Ascending aorta (tissue), 2 donors: ENCODE results near the gene SLC17A8. TPM values are rescaled to one million over a fixed set of nuclear protein-coding genes. Genes with fewer than 3 reads are reported as not detected.

Experiments
- DNase-seq, 2 donors: peaks; one replicate each; pipeline ENCODE4 v3.0.0-alpha.2; 2019; ENCODE audit warnings: low spot score in 2 of 2
- H3K27ac ChIP-seq, 2 donors: fragments of 200-600 bp; sonication (generic); one replicate each; pipeline ENCODE4 v1.5.1; 2016 to 2017; ENCODE audit warnings: mild to moderate bottlenecking in 1 of 2
- H3K27me3 ChIP-seq: fragments of 200-600 bp; sonication (generic); one replicate; pipeline ENCODE4 v1.5.1; 2017
- H3K36me3 ChIP-seq, 2 donors: fragments of 200-600 bp; sonication (generic); one replicate each; pipeline ENCODE4 v1.5.1; 2016
- H3K4me1 ChIP-seq, 2 donors: fragments of 200-600 bp; sonication (generic); one replicate each; pipeline ENCODE4 v1.5.1; 2016 to 2017; ENCODE audit warnings: mild to moderate bottlenecking in 1 of 2
- H3K4me3 ChIP-seq, 2 donors: fragments of 200-600 bp; sonication (generic); one replicate each; pipeline ENCODE4 v1.5.1; 2016 to 2017; ENCODE audit warnings: mild to moderate bottlenecking in 1 of 2
- H3K9me3 ChIP-seq, 2 donors: fragments of 200-600 bp; sonication (generic); one replicate each; pipeline ENCODE4 v1.5.1; 2016
- intact Hi-C: fragments of 100-400 bp; cut with DNase I; formaldehyde crosslinking; loops from one replicate; pipeline ENCODE4 v1.15.1; 2023
- total RNA-seq: library from RNA; depleted of rRNA; stranded (reverse); fragments of >200 nt; gene quantifications from one replicate; pipeline ENCODE4 v1.1.0, GENCODE V29; 2016
- TF ChIP-seq, protein P1 (sequence below), 3 experiments: fragments of 200-600 bp in 2 of 3; fragments of 450-650 bp in 1 of 3; sonication (generic) in 2 of 3; IDR thresholded peaks; one replicate each; pipeline ENCODE4 v1.5.1; 2016 to 2019; ENCODE audit warnings: antibody characterized with exemption in 3 of 3, mild to moderate bottlenecking in 1 of 3, moderate library complexity in 1 of 3

SLC17A8 gene
- total RNA-seq, 1 donor from 2014 or later = not detected

- intact Hi-C loops = no loop called here
- H3K27ac ChIP-seq = no peak overlapping the region
- no peak overlapping the region for H3K4me3 ChIP-seq
- DNase-seq = no peak
- TF ChIP-seq, protein P1, sequence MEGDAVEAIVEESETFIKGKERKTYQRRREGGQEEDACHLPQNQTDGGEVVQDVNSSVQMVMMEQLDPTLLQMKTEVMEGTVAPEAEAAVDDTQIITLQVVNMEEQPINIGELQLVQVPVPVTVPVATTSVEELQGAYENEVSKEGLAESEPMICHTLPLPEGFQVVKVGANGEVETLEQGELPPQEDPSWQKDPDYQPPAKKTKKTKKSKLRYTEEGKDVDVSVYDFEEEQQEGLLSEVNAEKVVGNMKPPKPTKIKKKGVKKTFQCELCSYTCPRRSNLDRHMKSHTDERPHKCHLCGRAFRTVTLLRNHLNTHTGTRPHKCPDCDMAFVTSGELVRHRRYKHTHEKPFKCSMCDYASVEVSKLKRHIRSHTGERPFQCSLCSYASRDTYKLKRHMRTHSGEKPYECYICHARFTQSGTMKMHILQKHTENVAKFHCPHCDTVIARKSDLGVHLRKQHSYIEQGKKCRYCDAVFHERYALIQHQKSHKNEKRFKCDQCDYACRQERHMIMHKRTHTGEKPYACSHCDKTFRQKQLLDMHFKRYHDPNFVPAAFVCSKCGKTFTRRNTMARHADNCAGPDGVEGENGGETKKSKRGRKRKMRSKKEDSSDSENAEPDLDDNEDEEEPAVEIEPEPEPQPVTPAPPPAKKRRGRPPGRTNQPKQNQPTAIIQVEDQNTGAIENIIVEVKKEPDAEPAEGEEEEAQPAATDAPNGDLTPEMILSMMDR (IDR thresholded peaks at IDR 0.05) = no peak
- H3K27me3 ChIP-seq = no peaks in the 10 kb centered on the region
- no peaks in the 10 kb centered on the region for H3K9me3 ChIP-seq
- no peaks in the 10 kb centered on the region for H3K4me1 ChIP-seq
- no peaks in the 10 kb centered on the region for H3K36me3 ChIP-seq
Measured at GRCh38 chr12:100442403-100442802, 85.5 kb downstream of the SLC17A8 start.

DNA sequence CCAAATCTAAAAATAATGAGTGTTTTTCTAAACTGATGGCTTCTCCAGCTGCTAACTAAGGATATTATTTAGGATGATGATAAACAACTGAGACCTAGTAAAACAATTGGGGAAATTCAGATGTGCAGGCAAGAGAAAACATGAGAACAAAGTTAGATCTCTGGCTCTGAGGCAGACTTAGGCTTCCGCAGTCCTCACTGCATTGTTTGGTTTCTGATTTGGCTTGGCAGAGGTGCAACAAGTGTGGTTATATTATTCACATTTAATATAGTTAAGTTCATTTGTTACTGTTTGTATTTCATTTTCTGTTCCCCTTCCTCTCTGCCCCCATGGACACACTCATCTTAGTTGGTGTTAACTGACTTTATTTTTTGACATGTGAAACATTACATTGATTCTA lies 86.6 kb downstream of the SLC17A8 start:
- H3K36me3 ChIP-seq = no peaks in the 10 kb centered on the region
- no peaks in the 10 kb centered on the region for H3K4me1 ChIP-seq
- no peak for DNase-seq
- intact Hi-C loops = no loop called here
- no peaks in the 10 kb centered on the region for H3K9me3 ChIP-seq
- H3K4me3 ChIP-seq = no peak overlapping the region
- TF ChIP-seq, protein P1 (IDR thresholded peaks at IDR 0.05) = no peak
- H3K27ac ChIP-seq = no peak overlapping the region
- H3K27me3 ChIP-seq = no peaks in the 10 kb centered on the region

DNA sequence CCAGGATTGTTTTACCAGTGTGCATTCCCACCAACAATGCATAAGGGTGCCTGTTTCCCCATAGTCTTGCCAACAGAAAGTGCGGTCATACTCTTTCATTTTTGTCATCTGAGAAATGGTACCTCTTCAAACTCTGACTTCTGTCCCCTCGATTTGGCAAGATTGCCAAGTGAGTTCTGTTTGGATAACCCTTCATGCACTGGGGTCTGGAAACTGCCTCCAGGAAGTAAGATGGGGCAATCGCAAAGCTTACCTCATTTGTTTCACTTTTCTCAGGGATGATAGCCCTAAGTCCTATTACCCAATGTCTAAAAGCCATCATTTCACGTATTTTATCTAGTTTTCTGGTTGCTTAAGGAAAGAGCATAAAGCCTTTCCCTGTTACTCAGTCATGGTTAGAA lies 88.2 kb downstream of the SLC17A8 start:
- TF ChIP-seq, protein P1 (IDR thresholded peaks at IDR 0.05) = no peak
- Histone ChIP-seq H3K27ac (no peak overlapping the region), H3K36me3 (no peaks in the 10 kb centered on the region), H3K4me3 (no peak overlapping the region), H3K27me3 (no peaks in the 10 kb centered on the region), H3K9me3 (no peaks in the 10 kb centered on the region), H3K4me1 (no peaks in the 10 kb centered on the region)
- DNase-seq = no peak
- intact Hi-C loops = no loop called here

DNA sequence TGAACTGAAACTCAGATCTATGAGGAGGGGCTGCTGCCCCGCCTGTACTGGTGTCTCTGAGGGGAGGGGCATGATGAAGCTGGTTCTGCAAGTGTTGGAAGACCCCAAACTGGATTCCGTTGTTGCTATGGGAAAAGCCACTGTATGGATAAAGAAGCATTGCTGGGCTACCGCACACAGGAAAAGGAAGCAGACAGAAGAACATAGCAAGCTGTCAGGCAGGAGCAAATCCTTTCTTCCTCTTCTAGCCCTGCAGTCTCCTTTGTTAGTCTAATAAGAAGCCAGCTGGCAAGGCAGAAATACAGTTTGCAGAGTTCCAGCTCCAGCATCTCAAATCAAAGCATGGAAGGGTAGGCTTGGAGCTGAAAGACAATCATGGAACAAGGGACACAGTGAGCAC lies 90.5 kb downstream of the SLC17A8 start:
- Histone ChIP-seq H3K9me3 (no peaks in the 10 kb centered on the region), H3K36me3 (no peaks in the 10 kb centered on the region), H3K4me3 (no peak overlapping the region), H3K27me3 (no peaks in the 10 kb centered on the region), H3K4me1 (no peaks in the 10 kb centered on the region), H3K27ac (no peak overlapping the region)
- DNase-seq = no peak
- TF ChIP-seq, protein P1 (IDR thresholded peaks at IDR 0.05) = no peak
- intact Hi-C loops = no loop called here

- intact Hi-C loops = no loop called here
- TF ChIP-seq, protein P1 (IDR thresholded peaks at IDR 0.05) = no peak
Measured at GRCh38 chr12:100448656-100449055, 91.8 kb downstream of the SLC17A8 start.

GRCh38 chr12:100450735-100451134 lies 93.9 kb downstream of the SLC17A8 start:
- no peaks in the 10 kb centered on the region for H3K9me3 ChIP-seq
- H3K27me3 ChIP-seq = no peaks in the 10 kb centered on the region
- no peak for DNase-seq
- H3K36me3 ChIP-seq = no peaks in the 10 kb centered on the region
- intact Hi-C loops = no loop called here
- H3K4me1 ChIP-seq = no peaks in the 10 kb centered on the region
- no peak overlapping the region for H3K27ac ChIP-seq
- no peak overlapping the region for H3K4me3 ChIP-seq
- TF ChIP-seq, protein P1 (IDR thresholded peaks at IDR 0.05) = no peak

More at GRCh38 chr12:100448656-100449055, 91.8 kb downstream of the SLC17A8 start:
- Histone ChIP-seq H3K4me3 (no peak overlapping the region), H3K9me3 (no peaks in the 10 kb centered on the region), H3K36me3 (no peaks in the 10 kb centered on the region), H3K4me1 (no peaks in the 10 kb centered on the region), H3K27ac (no peak overlapping the region), H3K27me3 (no peaks in the 10 kb centered on the region)
- no peak for DNase-seq
